ENCODE data around the gene EFTUD2.

GRCh38 chr17:44892250-44892649, 7.0 kb downstream of the EFTUD2 start:
- TF ChIP-seq, protein P1, sequence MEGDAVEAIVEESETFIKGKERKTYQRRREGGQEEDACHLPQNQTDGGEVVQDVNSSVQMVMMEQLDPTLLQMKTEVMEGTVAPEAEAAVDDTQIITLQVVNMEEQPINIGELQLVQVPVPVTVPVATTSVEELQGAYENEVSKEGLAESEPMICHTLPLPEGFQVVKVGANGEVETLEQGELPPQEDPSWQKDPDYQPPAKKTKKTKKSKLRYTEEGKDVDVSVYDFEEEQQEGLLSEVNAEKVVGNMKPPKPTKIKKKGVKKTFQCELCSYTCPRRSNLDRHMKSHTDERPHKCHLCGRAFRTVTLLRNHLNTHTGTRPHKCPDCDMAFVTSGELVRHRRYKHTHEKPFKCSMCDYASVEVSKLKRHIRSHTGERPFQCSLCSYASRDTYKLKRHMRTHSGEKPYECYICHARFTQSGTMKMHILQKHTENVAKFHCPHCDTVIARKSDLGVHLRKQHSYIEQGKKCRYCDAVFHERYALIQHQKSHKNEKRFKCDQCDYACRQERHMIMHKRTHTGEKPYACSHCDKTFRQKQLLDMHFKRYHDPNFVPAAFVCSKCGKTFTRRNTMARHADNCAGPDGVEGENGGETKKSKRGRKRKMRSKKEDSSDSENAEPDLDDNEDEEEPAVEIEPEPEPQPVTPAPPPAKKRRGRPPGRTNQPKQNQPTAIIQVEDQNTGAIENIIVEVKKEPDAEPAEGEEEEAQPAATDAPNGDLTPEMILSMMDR (IDR thresholded peaks at IDR 0.05): no peak
- TF ChIP-seq POLR2A (IDR thresholded peaks at IDR 0.05): no peak
